ENCODE data around the gene ISM1.

ISM1 gene

DNA sequence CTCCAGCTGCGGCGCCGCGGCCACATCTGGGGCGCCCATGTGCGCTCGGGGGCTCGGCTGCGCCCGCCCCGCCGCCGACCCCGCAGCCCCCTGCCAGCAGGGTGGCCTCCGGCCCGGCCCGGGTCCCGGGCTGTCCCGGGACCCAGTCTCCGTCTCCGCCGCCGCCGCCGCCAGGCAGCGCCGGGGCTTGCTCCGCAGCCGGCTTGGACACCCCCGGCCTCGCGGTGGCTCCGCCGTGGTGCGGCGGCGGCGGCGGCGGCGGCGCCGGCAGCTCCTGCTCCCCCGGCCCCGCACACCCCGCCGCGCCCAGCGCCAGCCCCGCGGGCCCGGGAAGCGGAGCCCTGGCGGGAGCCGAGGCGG lies 219 bp downstream of the ISM1 start:
- no peaks in the 10 kb centered on the region for H4K20me1 ChIP-seq (ENCODE audit: insufficient read depth, low read length)
- no peaks in the 10 kb centered on the region for H3K4me1 ChIP-seq (ENCODE audit: low read length)
- no peak overlapping the region for H3K4me2 ChIP-seq (ENCODE audit: low read depth, low read length)
- no peaks in the 10 kb centered on the region for H3K9me2 ChIP-seq (replicated peaks; ENCODE audit: insufficient read depth, low read length)
- H3K9ac ChIP-seq (ENCODE audit: low read length), result no peak overlapping the region
- TF ChIP-seq EZH2 (optimal IDR thresholded peaks at IDR 0.05; ENCODE audit: low read depth, low read length), result no peak
- TF ChIP-seq, protein P1, sequence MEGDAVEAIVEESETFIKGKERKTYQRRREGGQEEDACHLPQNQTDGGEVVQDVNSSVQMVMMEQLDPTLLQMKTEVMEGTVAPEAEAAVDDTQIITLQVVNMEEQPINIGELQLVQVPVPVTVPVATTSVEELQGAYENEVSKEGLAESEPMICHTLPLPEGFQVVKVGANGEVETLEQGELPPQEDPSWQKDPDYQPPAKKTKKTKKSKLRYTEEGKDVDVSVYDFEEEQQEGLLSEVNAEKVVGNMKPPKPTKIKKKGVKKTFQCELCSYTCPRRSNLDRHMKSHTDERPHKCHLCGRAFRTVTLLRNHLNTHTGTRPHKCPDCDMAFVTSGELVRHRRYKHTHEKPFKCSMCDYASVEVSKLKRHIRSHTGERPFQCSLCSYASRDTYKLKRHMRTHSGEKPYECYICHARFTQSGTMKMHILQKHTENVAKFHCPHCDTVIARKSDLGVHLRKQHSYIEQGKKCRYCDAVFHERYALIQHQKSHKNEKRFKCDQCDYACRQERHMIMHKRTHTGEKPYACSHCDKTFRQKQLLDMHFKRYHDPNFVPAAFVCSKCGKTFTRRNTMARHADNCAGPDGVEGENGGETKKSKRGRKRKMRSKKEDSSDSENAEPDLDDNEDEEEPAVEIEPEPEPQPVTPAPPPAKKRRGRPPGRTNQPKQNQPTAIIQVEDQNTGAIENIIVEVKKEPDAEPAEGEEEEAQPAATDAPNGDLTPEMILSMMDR (IDR thresholded peaks at IDR 0.05; ENCODE audit: low read length), result no peak
- no peak for TF ChIP-seq EZH2phosphoT487 (IDR thresholded peaks at IDR 0.05; ENCODE audit: low read length)
- H3K27me3 ChIP-seq (replicated peaks; ENCODE audit: insufficient read depth, low read length), result peaks cover 37% of the 10 kb centered on the region
- H3K9me3 ChIP-seq (replicated peaks; ENCODE audit: insufficient read depth, low read length), result no peaks in the 10 kb centered on the region
- no peaks in the 10 kb centered on the region for H3K36me3 ChIP-seq (replicated peaks; ENCODE audit: insufficient read depth, low read length)
- H3K4me3 ChIP-seq (ENCODE audit: low read length), result no peak overlapping the region
- no peaks in the 10 kb centered on the region for H3F3A ChIP-seq (ENCODE audit: insufficient read depth, low read length)
- H2AFZ ChIP-seq (ENCODE audit: low read length), result no peak overlapping the region
- no peak overlapping the region for H3K27ac ChIP-seq (ENCODE audit: low read length)
- no peaks in the 10 kb centered on the region for H3K79me2 ChIP-seq (ENCODE audit: low read length)
- no peak for DNase-seq

DNA sequence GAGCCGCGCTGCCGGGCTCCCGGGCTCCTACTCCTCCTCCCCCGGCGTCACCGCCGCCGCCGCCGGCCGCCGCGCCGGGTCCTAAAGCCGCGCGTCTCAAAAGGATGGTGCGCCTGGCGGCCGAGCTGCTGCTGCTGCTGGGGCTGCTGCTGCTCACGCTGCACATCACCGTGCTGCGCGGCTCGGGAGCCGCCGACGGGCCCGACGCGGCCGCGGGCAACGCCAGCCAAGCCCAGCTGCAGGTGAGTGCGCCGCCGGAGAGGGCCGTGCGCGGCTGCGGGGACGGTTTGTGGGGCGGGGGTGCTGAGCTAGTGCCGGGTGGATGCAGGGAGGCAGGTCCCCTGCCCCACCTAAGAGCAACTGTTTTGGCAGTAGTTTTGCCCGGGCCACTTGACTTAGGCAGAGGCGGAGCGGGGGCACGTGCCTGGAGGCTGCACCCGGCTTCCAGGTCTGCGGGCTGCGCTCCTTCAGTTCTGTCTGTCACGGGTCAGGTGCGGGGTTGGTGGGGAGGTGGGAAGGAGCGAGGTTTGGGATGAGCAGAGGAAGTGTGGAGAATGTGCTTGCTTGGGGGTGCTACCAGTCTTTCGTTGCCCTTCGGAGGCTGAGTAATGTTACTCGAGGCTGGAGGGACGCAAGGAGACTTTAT lies 722 bp downstream of the ISM1 start:
- no peaks in the 10 kb centered on the region for H3K9me3 ChIP-seq (replicated peaks; ENCODE audit: insufficient read depth, low read length)
- no peaks in the 10 kb centered on the region for H3F3A ChIP-seq (ENCODE audit: insufficient read depth, low read length)
- peak; percentile 80 for DNase-seq
- H4K20me1 ChIP-seq (ENCODE audit: insufficient read depth, low read length), result no peaks in the 10 kb centered on the region
- H3K36me3 ChIP-seq (replicated peaks; ENCODE audit: insufficient read depth, low read length), result no peaks in the 10 kb centered on the region
- peak overlapping the region; percentile 49 for H3K4me3 ChIP-seq (ENCODE audit: low read length)
- peak overlapping the region; percentile 80 for H3K4me2 ChIP-seq (ENCODE audit: low read depth, low read length)
- H2AFZ ChIP-seq (ENCODE audit: low read length), result 0 out of 2 replicates have a peak overlapping the region, but pooled peaks have one; percentile 5
- no peak overlapping the region for H3K9ac ChIP-seq (ENCODE audit: low read length)
- no peaks in the 10 kb centered on the region for H3K4me1 ChIP-seq (ENCODE audit: low read length)
- H3K27ac ChIP-seq (ENCODE audit: low read length), result no peak overlapping the region
- H3K27me3 ChIP-seq (replicated peaks; ENCODE audit: insufficient read depth, low read length), result peaks cover 36% of the 10 kb centered on the region
- no peak for TF ChIP-seq EZH2 (optimal IDR thresholded peaks at IDR 0.05; ENCODE audit: low read depth, low read length)
- TF ChIP-seq, protein P1 (IDR thresholded peaks at IDR 0.05; ENCODE audit: low read length), result no peak
- TF ChIP-seq EZH2phosphoT487 (IDR thresholded peaks at IDR 0.05; ENCODE audit: low read length), result no peak
- no peaks in the 10 kb centered on the region for H3K79me2 ChIP-seq (ENCODE audit: low read length)
- H3K9me2 ChIP-seq (replicated peaks; ENCODE audit: insufficient read depth, low read length), result no peaks in the 10 kb centered on the region

DNA sequence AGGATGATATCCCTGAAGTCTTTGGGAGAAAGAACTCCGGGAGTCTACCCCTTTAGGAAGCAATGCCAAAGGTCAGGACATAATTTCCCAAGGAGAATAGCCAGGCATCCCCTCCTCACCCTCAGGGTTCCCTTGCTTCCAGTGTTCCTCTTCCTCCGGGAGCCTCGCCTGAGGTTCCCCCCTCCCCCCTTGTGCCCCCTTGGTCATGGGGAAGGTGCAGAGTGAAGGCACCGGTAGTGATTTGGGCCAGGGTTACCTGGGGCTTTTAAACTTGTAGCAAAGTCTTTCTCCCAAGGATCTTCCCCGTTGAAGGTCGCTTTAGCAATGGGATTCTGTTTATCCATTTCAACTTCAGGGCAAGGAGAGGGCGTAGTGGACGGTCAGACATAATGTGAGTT lies 1.2 kb downstream of the ISM1 start:
- peaks cover 36% of the 10 kb centered on the region for H3K27me3 ChIP-seq (replicated peaks; ENCODE audit: insufficient read depth, low read length)
- no peaks in the 10 kb centered on the region for H3K36me3 ChIP-seq (replicated peaks; ENCODE audit: insufficient read depth, low read length)
- H3K79me2 ChIP-seq (ENCODE audit: low read length), result no peaks in the 10 kb centered on the region
- H3K9me3 ChIP-seq (replicated peaks; ENCODE audit: insufficient read depth, low read length), result no peaks in the 10 kb centered on the region
- no peak overlapping the region for H2AFZ ChIP-seq (ENCODE audit: low read length)
- no peaks in the 10 kb centered on the region for H3K9me2 ChIP-seq (replicated peaks; ENCODE audit: insufficient read depth, low read length)
- no peak overlapping the region for H3K27ac ChIP-seq (ENCODE audit: low read length)
- H3K4me2 ChIP-seq (ENCODE audit: low read depth, low read length), result peak overlapping the region; percentile 80
- H4K20me1 ChIP-seq (ENCODE audit: insufficient read depth, low read length), result no peaks in the 10 kb centered on the region
- TF ChIP-seq EZH2 (optimal IDR thresholded peaks at IDR 0.05; ENCODE audit: low read depth, low read length) (no peak), EZH2phosphoT487 (IDR thresholded peaks at IDR 0.05; ENCODE audit: low read length) (no peak)
- TF ChIP-seq, protein P1 (IDR thresholded peaks at IDR 0.05; ENCODE audit: low read length), result no peak
- DNase-seq, result no peak
- no peaks in the 10 kb centered on the region for H3F3A ChIP-seq (ENCODE audit: insufficient read depth, low read length)
- peak overlapping the region; percentile 49 for H3K4me3 ChIP-seq (ENCODE audit: low read length)
- H3K9ac ChIP-seq (ENCODE audit: low read length), result no peak overlapping the region
- H3K4me1 ChIP-seq (ENCODE audit: low read length), result no peaks in the 10 kb centered on the region

All from MM.1S (cell line).